Left ventricle myocardium inferior (tissue), 1 donor: ENCODE results near the gene RNF17. TPM values are rescaled to one million over a fixed set of nuclear protein-coding genes. Genes with fewer than 3 reads are reported as not detected.

Source experiments
- DNase-seq: peaks from one replicate; pipeline ENCODE4 v3.0.0-alpha.2; 2020
- H3K27ac ChIP-seq: fragments of 200-600 bp; replicated peaks from 2 replicates; pipeline ENCODE4 v1.8.0; 2021
- H3K27me3 ChIP-seq: fragments of 200-600 bp; 2 replicates; pipeline ENCODE4 v1.8.0; 2021; ENCODE audit warnings: low read depth
- H3K36me3 ChIP-seq: fragments of 200-600 bp; 2 replicates; pipeline ENCODE4 v1.8.0; 2021
- H3K4me1 ChIP-seq: fragments of 200-600 bp; 2 replicates; pipeline ENCODE4 v1.8.0; 2021
- H3K4me3 ChIP-seq: fragments of 200-600 bp; 2 replicates; pipeline ENCODE4 v1.8.0; 2021; ENCODE audit warnings: mild to moderate bottlenecking, moderate library complexity
- H3K9me3 ChIP-seq: fragments of 200-600 bp; replicated peaks from 2 replicates; pipeline ENCODE4 v1.8.0; 2021
- intact Hi-C: fragments of 100-400 bp; cut with micrococcal nuclease; formaldehyde crosslinking; loops from one replicate; pipeline ENCODE4 v1.11.0; 2022
- total RNA-seq: library from RNA; stranded (reverse); fragmentation: NEBNext Ultra II Directional; extraction: Animal tissue kit (Norgen Biotek cat#: 25700); gene quantifications from one replicate; pipeline ENCODE4 v1.2.1, GENCODE V29; 2021
- TF ChIP-seq, protein P1 (sequence below): fragments of 200-600 bp; IDR thresholded peaks from 2 replicates; pipeline ENCODE4 v1.8.0; 2021; ENCODE audit warnings: antibody characterized with exemption, mild to moderate bottlenecking, borderline replicate concordance
- donor health status: DM: no; HTN: yes; CAD: no; lungs with severe emphysema.

RNF17 gene
- total RNA-seq, 1 donor from 2014 or later, result not detected

DNA sequence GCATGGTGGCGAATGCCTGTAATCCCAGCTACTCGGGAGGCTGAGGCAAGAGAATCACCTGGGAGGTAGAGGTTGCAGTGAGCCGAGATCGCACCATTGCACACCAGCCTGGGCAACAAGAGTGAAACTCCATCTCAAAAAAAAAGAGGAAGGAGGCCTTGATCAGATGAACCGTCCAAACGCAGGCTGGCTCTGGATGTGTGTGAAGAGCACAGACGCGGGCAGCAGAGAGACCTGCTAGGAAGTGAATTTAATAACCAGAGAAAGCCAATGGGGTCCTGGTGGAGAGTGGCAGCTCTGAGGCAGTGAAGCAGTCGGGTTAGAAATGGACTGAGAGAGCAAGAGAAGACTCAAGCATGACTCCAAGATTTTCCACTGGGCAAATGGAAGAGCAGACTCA, 136.5 kb downstream of the RNF17 start:
- Histone ChIP-seq H3K9me3 (no peaks in the 10 kb centered on the region), H3K4me3 (no peak overlapping the region), H3K4me1 (no peaks in the 10 kb centered on the region), H3K36me3 (peaks cover 49% of the 10 kb centered on the region), H3K27me3 (no peaks in the 10 kb centered on the region), H3K27ac (no peak overlapping the region)
- TF ChIP-seq, protein P1, sequence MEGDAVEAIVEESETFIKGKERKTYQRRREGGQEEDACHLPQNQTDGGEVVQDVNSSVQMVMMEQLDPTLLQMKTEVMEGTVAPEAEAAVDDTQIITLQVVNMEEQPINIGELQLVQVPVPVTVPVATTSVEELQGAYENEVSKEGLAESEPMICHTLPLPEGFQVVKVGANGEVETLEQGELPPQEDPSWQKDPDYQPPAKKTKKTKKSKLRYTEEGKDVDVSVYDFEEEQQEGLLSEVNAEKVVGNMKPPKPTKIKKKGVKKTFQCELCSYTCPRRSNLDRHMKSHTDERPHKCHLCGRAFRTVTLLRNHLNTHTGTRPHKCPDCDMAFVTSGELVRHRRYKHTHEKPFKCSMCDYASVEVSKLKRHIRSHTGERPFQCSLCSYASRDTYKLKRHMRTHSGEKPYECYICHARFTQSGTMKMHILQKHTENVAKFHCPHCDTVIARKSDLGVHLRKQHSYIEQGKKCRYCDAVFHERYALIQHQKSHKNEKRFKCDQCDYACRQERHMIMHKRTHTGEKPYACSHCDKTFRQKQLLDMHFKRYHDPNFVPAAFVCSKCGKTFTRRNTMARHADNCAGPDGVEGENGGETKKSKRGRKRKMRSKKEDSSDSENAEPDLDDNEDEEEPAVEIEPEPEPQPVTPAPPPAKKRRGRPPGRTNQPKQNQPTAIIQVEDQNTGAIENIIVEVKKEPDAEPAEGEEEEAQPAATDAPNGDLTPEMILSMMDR, result no peak
- intact Hi-C loops, result no loop called here
- no peak for DNase-seq

DNA sequence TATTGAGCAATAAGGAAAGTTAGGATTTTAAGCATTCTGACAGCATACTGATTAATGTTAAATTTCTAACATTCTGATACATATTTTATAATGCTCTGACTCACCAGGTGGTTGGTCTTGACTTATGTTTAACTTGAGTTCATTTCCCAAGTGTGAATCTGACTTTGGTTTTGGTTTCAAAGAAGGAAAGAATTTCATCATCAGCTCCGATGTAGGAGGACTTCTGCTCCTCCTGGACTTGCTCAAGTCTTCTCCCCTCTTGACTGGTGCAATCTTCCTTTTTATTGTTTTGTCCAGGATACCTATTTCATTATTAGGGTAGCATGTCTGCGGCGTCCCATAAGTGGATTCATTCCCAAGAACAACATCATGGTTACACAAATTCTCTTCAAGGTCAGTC, 141.3 kb downstream of the RNF17 start:
- peaks cover 44% of the 10 kb centered on the region for H3K36me3 ChIP-seq
- H3K4me3 ChIP-seq, result no peak overlapping the region
- H3K27ac ChIP-seq, result no peak overlapping the region
- no peaks in the 10 kb centered on the region for H3K27me3 ChIP-seq
- TF ChIP-seq, protein P1, result no peak
- intact Hi-C loops, result no loop called here
- no peak for DNase-seq
- no peaks in the 10 kb centered on the region for H3K4me1 ChIP-seq
- H3K9me3 ChIP-seq, result no peaks in the 10 kb centered on the region

DNA sequence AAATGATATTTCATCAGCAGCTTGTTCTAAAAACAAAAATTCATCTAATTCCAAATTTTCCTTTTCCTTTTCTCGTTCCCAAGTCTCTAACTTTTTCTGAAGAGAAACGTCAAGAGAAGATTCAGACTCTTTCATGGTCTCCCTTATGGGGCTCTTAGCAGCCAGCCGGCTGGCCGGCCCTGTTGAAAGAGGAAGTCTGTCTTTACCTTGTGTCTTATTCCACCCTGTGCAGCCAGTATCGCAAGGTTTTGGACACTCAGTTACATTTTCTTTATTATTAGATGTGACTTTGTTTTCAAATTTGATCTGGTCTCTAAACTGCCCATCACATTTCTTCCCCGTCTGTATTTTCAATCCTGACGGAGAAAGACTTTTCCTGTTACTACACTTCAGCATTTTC, 142.3 kb downstream of the RNF17 start:
- peaks cover 50% of the 10 kb centered on the region for H3K36me3 ChIP-seq
- intact Hi-C loops, result no loop called here
- H3K27me3 ChIP-seq, result no peaks in the 10 kb centered on the region
- no peak overlapping the region for H3K27ac ChIP-seq
- no peaks in the 10 kb centered on the region for H3K4me1 ChIP-seq
- no peak overlapping the region for H3K4me3 ChIP-seq
- no peak for DNase-seq
- TF ChIP-seq, protein P1, result no peak
- no peaks in the 10 kb centered on the region for H3K9me3 ChIP-seq

DNA sequence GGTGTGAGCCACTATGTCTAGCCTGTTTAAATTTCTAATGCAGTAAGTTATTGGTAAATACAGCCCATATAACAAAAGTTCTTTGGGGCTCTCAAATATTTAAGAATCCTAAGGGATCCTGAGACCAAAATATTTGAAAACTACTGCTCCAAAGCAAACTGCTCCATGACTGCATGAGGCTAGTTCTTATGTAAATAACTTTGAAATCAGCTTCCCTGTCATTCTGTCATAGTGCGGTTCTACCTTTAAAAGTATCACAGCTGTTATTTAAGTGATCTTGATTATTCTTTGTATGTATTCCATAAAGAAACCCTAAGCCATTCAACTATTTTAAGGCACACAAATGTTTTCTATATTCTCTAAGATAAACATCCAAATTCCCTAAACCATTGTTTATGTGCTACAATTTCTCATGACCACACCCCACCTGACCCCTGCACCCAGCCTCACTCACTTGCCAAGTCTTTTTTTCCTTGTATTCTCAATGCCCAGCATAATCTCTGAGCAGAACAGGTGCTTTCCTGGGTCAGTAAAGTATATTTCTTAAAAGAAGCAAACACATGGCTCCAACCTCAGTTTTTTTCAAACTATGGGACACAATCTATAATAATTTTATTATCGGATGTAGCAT, 146.6 kb downstream of the RNF17 start:
- TF ChIP-seq, protein P1, result no peak
- Histone ChIP-seq H3K36me3 (peaks cover 43% of the 10 kb centered on the region), H3K4me1 (no peaks in the 10 kb centered on the region), H3K27ac (no peak overlapping the region), H3K4me3 (no peak overlapping the region), H3K27me3 (no peaks in the 10 kb centered on the region), H3K9me3 (no peaks in the 10 kb centered on the region)
- intact Hi-C loops, result no loop called here
- DNase-seq, result no peak

DNA sequence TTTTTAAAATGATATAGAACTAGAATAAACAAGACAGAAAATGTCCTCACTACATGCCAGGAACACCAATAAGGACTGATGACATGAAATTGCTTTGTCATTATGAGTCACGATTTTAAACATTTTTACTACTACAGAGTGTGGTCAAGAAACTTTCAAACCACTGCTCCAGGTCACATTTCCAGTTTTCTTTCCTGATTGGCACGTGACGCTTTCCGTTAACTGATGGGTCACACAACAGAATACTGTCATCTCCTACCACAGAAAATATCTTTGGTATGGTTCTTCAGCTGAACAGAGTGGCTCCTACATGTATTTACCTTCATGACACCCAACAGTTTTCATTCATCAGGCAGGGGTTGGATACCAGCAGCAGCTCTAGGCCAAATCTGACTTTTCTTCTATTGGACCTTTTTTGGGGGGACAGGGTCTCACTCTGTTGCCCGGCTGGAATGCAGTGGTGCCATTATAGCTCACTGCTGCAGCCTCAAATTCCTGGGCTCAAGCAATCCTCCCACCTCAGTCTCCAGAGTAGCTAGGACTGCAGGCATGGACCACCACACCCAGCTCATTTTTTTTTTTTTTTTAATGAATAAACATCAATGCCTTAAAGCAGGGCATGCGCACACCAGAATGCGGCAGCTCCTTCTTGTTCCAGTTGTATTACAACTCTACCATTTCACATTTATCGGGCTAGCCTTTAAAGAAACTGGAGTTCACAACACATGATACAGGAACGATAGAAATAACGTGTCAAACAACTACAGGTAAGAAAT, 147.4 kb downstream of the RNF17 start:
- Histone ChIP-seq H3K4me1 (no peaks in the 10 kb centered on the region), H3K36me3 (peaks cover 37% of the 10 kb centered on the region), H3K9me3 (no peaks in the 10 kb centered on the region), H3K27me3 (no peaks in the 10 kb centered on the region), H3K27ac (no peak overlapping the region), H3K4me3 (no peak overlapping the region)
- DNase-seq, result no peak
- TF ChIP-seq, protein P1, result no peak
- intact Hi-C loops, result no loop called here
